Inferior parietal cortex (tissue), 1 donor: ENCODE data around the gene HPS6.
A peak's percentile ranks its signal among the peaks of the same experiment; 100 is the strongest.
"Not testable (repeated sequence)": the region's sequence is repeated elsewhere in the genome, so short reads cannot be mapped to it uniquely, and the experiment has no call there.

Source experiments
- DNase-seq: peaks from one replicate; pipeline ENCODE4 v3.0.0-alpha.2; 2016; ENCODE audit errors: extremely low spot score

Gene HPS6

GRCh38 chr10:102064868-102065560, at the start of gene HPS6:
HPS6 (plus strand) TSS chr10:102065349; CDS start chr10:102065475, 126 bp downstream.
- DNase-seq: peak; percentile 78

GRCh38 chr10:102016416-102016815, 48.7 kb upstream of the HPS6 start:
- no peak for DNase-seq

- no peak for DNase-seq
Observed at GRCh38 chr10:102017295-102017694, 47.9 kb upstream of the HPS6 start.

GRCh38 chr10:102020938-102021337, 44.2 kb upstream of the HPS6 start:
- no peak for DNase-seq

GRCh38 chr10:102024799-102025198, 40.4 kb upstream of the HPS6 start:
- no peak for DNase-seq

- DNase-seq: no peak
Observed at GRCh38 chr10:102027261-102027660, 37.9 kb upstream of the HPS6 start.

GRCh38 chr10:102033787-102034186, 31.4 kb upstream of the HPS6 start:
- DNase-seq: no peak

- DNase-seq: not testable (repeated sequence)
Observed at GRCh38 chr10:102035807-102036206, 29.3 kb upstream of the HPS6 start.

- no peak for DNase-seq
Observed at GRCh38 chr10:102038410-102038809, 26.7 kb upstream of the HPS6 start.

GRCh38 chr10:102040305-102041050, 24.7 kb upstream of the HPS6 start:
- no peak for DNase-seq

GRCh38 chr10:102045292-102045691, 19.9 kb upstream of the HPS6 start:
- no peak for DNase-seq

- DNase-seq: no peak
Observed at GRCh38 chr10:102046095-102046494, 19.1 kb upstream of the HPS6 start.

- peak; percentile 47 for DNase-seq
Observed at GRCh38 chr10:102054881-102055646, 10.1 kb upstream of the HPS6 start.

- DNase-seq: peak; percentile 98
Observed at GRCh38 chr10:102055647-102056419, 9.3 kb upstream of the HPS6 start, which contains the start of gene ARMH3. ARMH3 (minus strand) TSS chr10:102056173; CDS start chr10:102040114, 16,059 bp downstream.

GRCh38 chr10:102059987-102060386, 5.2 kb upstream of the HPS6 start:
- DNase-seq: no peak

GRCh38 chr10:102064503-102064867, 664 bp upstream of the HPS6 start:
- no peak for DNase-seq

GRCh38 chr10:102065561-102066398, 631 bp downstream of the HPS6 start:
- no peak for DNase-seq

- DNase-seq: no peak
Observed at GRCh38 chr10:102066399-102067088, 1.4 kb downstream of the HPS6 start.

- DNase-seq: no peak
Observed at GRCh38 chr10:102067091-102067916, 2.2 kb downstream of the HPS6 start.
